Hypothalamus (tissue), 51 donors: ENCODE data around the gene S100B.
"Not testable (repeated sequence)": the region's sequence is repeated elsewhere in the genome, so short reads cannot be mapped to it uniquely, and the experiment has no call there.

Experiments used
- DNase-seq, 51 donors: peaks; one replicate each; lab custom pipeline; 2025; lab: John Stamatoyannopoulos, UW

Gene S100B

GRCh38 chr21:46604329-46604974 lies 430 bp downstream of the S100B start:
- DNase-seq, result peak in 2 of 51 donors; percentile 45 to 72

DNA sequence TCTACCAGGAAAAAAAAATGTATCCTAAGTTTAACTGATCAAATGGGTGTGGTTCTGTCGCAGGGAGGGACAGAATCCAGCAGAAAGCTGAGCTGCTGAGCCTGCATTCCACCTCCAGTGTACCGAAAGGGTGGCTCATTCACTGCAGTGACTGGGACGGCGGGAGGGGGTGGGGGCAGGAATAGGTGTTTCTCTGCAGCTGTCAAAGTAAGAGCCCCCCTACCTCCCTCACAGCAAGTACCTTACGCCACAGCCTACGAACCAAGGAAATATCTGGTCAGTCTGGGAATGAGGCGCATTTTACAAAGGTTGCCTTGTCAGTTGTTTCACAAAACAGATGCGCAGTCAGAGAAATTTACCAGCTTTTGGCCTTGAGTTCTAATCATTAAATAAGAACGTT lies 1.7 kb downstream of the S100B start:
- peak in 5 of 51 donors; percentile 24 to 39 (median 32) for DNase-seq

- DNase-seq, result no peak
Measured at GRCh38 chr21:46600978-46601377, 3.9 kb downstream of the S100B start.

- DNase-seq, result no peak
Measured at GRCh38 chr21:46600305-46600704, 4.6 kb downstream of the S100B start.

DNA sequence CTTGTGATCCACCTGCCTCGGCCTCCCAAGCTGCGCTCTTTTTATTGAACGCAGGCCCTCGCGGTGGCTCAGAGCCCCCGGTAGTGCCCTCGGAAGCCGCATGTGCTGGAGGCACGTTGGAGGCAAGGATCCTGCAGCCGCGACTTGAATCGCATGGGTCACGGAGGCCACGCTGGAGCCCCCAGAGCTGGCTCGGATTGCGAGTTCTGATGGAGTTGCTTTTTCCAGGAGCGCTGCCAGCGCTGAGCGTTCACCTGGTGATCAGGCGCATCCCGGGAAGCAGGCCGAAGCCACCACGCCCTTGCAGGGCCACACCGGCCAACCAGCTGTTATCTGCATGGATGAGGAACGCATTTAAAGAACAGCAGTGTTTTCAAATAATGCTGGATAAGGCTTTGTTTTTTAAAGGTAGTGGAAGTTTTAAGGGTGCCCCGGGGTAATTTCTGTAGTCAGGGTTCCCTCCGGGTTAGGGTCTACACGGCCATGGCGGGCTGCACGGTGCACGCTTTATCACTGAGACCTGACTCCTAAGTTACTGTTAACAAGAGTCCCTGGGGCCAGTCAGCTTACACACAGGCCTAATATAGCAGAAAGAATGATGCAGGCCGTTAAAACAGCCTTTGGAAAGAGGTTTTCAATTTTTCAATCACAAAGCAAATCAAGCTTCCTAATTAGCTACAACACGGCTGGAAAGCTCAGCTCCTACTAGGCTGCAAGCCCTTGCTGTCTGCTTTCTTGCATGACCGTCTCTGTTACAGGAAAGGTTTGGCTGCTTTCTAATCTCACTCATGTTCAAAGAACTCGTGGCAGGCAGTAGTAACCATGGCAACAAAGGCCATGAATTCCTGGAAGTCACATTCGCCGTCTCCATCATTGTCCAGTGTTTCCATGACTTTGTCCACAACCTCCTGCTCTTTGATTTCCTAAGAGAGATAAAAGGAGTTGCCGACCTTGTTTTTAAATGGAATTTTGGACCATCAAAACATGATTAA lies 6.0 kb downstream of the S100B start:
- peak in 3 of 51 donors; percentile 35 to 45 (median 44) for DNase-seq

DNA sequence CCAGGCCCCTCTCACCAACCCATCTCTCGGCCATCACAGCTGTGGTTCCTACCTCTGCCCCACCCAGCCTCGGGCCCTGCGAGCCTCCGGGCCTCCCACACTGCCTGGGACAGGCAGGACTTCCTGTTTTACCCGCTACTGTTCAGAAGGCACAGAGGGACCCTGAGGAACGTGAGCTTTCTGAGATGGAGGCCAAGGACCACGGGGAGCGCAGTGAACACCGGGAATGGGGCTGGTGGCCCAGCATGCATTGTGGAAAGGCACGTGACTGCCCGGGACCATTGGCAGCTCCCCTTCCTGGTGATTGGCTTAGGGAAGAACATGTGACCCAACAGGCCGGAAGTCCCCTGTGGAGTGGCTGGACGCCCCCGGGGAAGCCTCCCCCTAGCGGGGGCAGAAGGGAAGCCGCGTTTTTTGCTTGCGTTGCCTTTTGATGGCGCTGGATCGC lies 7.0 kb downstream of the S100B start:
- DNase-seq, result peak in 2 of 51 donors; percentile 28 to 32

DNA sequence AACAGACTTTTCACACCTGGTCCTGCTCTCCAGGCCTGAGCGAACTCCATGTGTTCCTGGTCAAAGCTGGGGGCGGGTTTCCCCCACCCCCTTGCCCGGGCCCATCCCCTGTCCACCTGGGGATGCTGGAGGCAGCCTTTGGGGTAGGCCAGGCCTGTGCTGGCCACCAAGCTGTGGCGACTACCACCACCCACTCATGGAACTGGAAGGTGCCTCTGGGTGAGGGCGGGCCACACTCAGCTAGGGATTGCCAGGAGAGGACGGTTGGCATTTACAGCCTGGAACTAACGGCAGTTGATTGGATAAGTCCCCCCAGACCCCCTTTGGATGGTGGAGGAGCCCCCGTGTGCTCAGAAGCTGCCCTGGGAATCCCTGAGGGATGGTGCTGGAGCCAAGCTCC lies 7.9 kb downstream of the S100B start:
- DNase-seq, result no peak

DNA sequence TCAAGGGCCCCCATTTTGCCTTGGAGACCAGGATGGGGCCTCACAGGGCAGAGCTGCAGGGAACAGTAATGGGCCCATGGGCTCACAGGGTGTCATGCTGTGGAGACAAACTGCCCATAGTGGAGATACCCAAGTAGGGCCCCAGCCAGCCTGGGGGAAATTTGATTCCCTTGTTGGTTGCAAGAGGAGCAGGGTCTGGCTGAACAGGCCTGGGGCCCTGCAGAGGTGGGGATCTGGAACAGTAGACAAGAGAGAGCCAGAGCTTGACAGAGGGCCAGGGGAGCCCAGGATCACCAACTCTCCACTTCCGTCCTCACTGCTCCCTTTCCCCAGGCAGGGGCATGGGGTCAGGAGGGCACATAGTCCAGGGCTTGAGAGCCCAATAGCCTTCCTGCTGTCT lies 8.7 kb downstream of the S100B start:
- DNase-seq, result no peak

DNA sequence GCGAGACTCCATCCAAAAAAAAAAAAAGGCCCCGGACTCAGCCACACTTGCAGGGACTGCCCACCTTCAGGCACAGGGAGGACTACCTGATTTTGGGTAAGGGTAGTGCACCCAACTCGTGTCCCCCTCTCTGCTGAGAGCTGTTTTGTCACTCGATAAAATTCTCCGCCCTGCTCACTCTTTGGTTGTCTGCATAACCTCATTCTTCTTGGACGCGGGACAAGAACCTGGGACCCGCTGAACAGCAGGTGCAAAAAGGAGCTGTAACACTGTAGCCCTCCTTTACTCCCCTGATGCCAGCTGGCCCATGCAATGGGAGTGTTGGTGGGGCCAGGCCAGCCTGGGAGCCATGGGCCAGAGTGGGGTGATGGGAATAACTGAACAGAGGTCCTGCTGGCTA lies 10.6 kb downstream of the S100B start:
- no peak for DNase-seq

GRCh38 chr21:46585191-46585953 lies 19.5 kb downstream of the S100B start:
- no peak for DNase-seq

DNA sequence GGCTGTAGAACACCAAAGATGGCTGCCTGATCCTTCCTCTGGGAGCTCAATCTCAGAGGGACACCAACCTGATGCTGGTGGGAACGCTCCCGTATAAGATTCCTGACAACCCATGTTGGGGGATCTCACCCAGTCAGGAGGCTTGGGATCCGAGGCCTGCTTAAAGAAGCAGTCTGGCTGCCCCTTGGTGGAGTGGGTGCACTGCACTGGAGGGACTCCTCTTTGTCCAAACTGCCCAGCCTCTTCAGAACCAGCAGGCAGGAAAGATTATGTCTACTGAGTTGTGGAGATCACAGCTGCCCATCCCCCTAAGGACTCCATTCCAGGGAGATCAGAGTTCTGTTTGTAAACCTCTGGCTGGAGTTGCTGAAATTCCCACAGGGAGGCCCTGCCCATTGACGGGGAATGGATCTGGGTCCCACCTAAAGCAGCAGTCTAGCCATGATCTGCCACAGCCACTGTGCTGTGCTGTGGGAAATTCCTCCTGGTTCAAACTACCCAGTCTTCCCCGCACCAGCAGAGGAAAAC lies 23.0 kb downstream of the S100B start:
- no peak for DNase-seq

DNA sequence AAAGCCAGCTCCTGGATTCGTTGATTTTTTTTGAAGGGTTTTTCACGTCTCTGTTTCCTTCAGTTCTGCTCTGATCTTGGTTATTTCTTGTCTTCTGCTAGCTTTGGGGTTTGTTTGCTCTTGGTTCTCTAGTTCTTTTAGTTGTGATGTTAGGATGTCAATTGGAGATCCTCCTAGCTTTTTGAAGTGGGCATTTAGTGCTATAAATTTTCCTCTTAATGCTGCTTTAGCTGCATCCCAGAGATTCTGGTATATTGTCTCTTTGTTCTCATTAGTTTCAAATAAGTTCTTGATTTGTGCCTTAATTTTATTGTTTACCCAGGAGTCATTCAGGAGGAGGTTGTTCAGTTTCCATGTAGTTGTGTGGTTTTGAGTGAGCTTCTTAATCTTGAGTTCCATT lies 25.5 kb downstream of the S100B start:
- not testable (repeated sequence) for DNase-seq

- DNase-seq, result not testable (repeated sequence)
Measured at GRCh38 chr21:46577786-46578185, 27.1 kb downstream of the S100B start.

DNA sequence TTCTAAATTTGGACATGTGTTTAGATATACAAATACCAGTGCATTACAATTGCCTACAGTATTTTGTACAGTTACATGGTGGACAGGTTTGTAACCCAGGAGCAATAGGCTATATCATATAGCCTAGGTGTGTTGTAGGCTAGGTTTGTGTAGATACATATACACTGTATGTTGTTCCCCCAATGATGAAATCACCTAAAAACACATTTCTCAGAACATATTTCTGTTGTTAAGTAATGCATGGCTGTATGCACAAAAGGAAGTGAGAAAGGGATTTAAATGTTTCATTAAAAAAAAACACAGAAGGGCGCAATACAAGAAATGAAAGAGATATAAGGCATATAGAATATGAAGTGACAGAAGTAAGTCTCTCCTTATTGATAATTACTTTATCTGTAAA lies 32.0 kb downstream of the S100B start:
- no peak for DNase-seq

- DNase-seq, result no peak
Measured at GRCh38 chr21:46570631-46571030, 34.3 kb downstream of the S100B start.

DNA sequence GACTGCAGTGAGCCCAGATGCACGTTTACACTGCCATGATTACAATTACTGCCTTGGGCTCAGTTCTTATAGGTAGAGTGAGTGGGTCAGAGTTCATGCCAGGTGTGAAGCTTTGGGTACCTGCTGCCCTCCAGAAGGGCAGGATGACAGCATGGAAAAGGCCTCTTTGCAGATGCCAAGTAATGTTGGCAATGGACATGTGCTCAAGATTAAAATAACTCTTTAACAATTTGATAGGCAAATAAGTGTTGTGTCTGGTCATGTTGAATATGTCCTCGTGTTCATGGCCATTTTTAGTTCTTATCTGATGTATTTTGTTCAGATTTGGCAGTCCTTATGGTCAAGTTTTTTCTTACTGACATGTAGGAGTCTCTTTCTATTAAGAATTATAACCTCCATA lies 34.8 kb downstream of the S100B start:
- no peak for DNase-seq

DNA sequence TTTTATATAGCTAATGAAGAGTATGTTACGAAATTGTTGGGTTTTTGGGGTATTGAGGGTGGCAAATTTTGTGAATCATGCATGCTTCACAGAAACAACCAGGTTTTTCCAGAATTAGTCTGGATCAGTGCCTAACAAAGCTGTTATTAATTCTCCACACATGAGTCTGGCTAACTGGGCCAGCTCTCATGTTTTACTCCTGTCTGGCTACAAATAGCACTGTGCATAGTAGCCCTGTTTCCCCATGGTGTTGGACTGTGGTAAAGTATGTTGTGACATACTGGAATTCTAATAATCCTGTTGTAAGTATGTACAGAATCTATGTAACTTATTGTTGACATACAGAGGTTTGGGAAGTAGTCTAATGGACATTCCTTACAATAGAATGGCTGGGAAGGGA lies 35.8 kb downstream of the S100B start:
- DNase-seq, result no peak

DNA sequence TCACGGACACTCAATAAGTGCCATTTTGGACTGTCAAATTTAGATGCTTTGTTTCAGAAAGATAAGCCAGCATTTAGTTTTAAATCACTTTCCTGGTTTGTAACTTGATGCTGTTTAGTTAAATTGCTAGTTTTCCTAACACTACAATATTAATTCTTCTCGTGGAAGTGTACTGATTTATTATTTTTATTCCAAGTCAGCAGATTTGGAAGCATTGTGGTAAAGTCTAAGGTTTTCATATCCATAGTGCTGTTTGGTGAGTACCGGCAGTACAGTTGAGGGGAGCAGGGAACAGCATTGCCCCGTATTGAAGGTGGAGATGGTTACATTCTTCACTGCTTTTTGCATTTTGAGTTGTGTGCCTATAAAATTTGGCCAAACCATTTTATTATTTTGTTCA lies 36.3 kb downstream of the S100B start:
- DNase-seq, result no peak

DNA sequence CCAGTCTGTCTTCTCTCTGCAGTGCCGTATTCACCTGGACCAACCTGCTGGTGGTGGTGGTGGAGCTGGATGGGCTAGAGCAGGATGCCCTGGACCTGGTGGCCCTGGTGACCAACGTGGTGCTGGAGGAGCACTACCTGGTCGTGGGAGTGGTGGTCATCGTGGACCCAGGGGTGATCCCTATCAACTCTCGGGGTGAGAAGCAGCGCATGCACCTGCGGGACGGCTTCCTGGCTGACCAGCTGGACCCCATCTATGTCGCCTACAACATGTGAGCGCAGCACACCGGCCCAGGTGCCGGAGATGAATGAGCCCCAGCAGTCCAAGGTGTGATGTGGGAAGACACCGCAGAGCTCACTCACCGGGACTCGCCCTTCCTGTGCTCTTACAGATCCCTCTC lies 37.5 kb downstream of the S100B start:
- DNase-seq, result no peak

GRCh38 chr21:46564391-46564790 lies 40.5 kb downstream of the S100B start:
- DNase-seq, result no peak
